Dedifferentiated amniotic fluid mesenchymal stem cell (primary cell): ENCODE data around the gene CDC42EP3.

Experiments
- DNase-seq: peaks from one replicate; pipeline ENCODE4 v3.0.0-alpha.2; 2016; ENCODE audit errors: extremely low spot score

The CDC42EP3 gene

GRCh38 chr2:37683921-37684780 is 12.7 kb upstream of the CDC42EP3 start:
- DNase-seq: no peak

DNA sequence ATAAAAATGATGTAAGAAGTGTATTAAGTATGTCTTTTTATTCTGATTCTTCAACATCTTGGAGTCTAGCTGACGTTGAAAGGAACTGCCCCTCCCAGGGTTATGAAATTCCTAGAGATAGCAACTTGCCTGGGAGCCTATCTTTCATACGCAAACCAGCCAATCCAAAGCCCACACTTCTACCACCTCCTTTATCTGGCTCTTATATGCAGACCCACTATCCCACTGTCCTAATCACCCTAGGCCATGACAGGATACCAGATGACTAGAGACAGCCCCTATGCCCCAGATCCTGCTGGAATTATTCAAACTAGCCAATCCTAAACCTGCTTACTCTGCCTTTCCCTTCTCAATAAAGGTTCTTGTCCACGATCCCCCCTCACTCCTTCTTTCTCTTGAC is 11.8 kb upstream of the CDC42EP3 start:
- DNase-seq: no peak

DNA sequence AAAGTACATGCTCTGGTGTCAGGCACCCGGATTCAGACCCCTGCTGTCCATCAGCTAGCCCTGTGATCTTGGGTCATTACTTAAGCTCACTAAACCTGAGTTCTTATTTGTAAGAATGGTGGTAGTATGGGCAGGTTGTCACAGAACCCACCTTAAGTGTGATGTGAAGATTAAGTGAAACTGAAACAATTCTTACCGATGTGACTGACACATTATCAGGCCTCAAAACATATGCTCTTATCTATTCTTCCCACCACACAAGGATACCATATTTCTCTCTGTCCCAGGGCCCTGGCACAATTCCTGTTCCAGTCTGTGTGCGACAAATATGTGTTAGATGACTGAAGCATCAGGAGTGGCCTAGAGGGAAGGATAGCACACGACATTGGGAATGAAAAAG is 11.0 kb upstream of the CDC42EP3 start:
- no peak for DNase-seq

DNA sequence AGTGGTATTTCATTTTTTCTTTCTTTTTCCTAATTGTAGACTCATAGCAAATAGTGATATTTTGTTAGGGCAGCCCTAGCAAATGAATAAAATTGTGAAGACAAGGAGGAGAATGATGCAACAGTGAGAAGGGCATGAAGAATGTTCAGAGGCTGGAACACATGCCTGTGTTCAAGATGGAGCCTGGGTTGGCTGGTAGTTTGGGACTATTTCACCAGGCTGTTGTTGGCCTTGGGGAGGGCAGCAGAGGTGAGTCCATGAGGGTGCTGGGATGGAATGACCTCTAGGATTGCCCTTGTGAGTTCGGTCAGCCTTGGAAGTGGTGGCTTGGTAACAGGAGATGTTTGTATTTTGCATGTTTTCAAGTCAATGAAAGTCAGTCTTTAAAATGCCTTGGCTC is 10.1 kb upstream of the CDC42EP3 start:
- no peak for DNase-seq

- DNase-seq: no peak
Measured at GRCh38 chr2:37679072-37679695, 7.7 kb upstream of the CDC42EP3 start.

- no peak for DNase-seq
Measured at GRCh38 chr2:37676274-37676673, 4.8 kb upstream of the CDC42EP3 start.

GRCh38 chr2:37674946-37675345 is 3.5 kb upstream of the CDC42EP3 start:
- no peak for DNase-seq

DNA sequence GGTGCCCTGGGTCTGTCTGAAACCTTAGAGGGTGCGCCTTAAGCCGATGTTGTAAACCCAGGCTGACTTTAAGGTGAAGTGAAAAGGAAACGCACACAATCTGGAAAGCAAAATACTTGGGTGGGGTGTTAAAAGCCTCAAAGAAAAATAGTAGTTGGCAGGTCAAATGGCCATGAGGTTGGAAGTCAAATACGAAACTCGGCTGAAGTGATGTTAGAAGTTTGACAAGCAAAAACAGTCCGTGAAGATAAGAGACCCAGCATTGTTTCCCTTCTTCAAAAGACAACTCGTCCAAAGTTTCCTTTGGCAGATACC is 1.4 kb upstream of the CDC42EP3 start:
- DNase-seq: no peak

GRCh38 chr2:37672104-37672869 is 845 bp upstream of the CDC42EP3 start:
- DNase-seq: peak; percentile 90

- DNase-seq: no peak
Measured at GRCh38 chr2:37671816-37672103, 318 bp upstream of the CDC42EP3 start.

DNA sequence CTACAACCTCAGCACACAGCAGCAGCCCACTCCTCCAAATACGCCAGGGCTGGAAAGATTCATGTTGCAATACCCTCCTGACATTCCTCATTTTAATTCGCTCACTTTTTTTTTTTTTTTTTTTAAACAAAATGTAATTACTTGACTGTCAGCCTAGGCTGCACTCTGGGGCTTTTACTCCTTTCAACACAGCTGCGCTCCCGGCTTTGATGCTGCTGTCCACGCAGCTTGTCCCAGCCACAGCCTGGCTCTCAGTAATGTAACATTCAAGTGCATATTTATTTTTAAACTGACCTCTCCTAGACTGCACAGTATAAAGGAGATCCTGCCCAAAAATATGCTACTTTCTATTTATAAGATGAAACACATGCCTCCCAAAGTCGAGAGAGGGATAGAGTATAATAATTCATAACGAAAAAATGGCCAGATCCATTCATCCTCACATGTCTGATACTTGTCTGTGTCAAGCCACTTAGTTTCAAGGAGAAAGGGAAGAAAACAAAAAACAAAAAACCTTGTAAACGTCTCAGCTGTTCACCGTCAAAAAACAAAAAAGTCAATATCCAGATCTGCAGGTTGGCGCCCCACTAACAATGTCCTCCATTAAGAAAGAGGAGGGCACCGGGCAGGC is 949 bp downstream of the CDC42EP3 start:
- no peak for DNase-seq

- no peak for DNase-seq
Measured at GRCh38 chr2:37669446-37669845, 2.0 kb downstream of the CDC42EP3 start.

- no peak for DNase-seq
Measured at GRCh38 chr2:37667704-37668103, 3.7 kb downstream of the CDC42EP3 start.

- no peak for DNase-seq
Measured at GRCh38 chr2:37666772-37667171, 4.7 kb downstream of the CDC42EP3 start.

DNA sequence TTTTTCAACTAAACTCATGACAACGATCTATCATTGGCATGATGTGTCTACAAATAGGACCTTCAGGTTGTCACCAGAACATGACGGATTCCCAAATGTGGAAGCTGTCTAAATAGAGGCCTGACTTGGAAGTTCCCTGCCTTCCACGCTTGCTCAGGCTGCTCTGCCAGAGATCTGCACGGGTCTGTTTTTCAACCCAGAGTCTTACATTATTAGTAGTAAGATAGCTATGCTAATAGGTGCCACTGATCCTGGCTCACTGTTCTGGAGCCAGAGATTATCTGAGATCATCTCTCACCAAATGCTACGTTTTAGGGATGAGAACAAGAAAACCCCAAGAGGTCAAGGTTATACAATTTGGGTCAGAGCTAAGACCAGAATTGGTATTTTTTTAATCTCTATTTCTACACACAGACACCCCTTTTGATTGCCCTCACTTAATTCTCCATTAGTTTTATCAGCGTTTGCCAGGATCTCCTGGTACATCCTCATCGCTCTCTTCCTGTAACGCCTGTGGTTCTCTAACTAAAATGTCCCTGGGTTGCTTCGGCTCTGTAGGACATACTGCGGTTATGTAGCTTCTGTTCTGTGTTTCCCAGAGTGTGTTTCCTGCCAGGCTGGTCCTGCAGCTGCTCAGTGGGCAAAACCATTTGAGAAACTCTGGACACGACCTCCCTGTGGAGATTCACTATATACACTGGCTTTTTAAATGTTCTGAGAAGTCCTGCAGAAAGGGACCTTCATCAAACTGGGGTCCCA is 5.7 kb downstream of the CDC42EP3 start:
- DNase-seq: no peak

- DNase-seq: no peak
Measured at GRCh38 chr2:37665043-37665442, 6.4 kb downstream of the CDC42EP3 start.

DNA sequence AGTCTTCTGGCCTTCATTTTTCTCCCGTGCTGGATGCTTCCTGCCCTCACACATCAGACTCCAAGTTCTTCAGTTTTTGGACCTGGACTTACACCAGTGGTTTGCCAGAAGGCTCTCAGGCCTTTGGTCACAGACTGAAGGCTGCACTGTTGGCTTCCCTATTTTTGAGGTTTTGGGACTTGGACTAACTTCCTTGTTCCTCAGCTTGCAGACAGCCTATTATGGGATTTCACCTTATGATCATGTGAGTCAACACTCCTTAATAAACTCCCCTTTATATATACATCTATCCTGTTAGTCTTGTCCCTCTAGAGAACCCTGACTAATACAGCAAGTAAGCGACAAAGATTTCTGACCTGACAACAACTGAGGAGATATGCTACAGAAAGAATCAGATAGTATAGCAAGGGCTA is 7.2 kb downstream of the CDC42EP3 start:
- no peak for DNase-seq

- DNase-seq: no peak
Measured at GRCh38 chr2:37663390-37663789, 8.1 kb downstream of the CDC42EP3 start.

DNA sequence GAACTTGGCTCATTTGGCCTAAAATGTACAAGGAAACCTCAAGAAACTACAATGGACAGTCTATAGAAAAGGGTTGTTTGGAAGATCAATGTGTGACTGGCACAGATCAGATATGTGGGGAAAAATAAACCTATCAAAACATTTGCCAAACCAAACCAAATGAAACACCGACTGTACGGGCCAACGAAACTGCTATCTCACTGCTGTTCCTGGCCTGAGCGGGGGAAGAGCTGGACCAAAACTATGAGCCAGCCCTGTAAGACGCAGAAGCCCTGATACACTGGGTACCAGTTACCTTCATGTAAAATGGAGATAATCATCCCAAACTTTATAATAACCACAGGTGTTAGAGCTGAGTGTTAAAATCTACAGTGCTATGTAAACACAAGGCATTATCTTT is 11.7 kb downstream of the CDC42EP3 start:
- no peak for DNase-seq

- DNase-seq: no peak
Measured at GRCh38 chr2:37658682-37659081, 12.8 kb downstream of the CDC42EP3 start.

DNA sequence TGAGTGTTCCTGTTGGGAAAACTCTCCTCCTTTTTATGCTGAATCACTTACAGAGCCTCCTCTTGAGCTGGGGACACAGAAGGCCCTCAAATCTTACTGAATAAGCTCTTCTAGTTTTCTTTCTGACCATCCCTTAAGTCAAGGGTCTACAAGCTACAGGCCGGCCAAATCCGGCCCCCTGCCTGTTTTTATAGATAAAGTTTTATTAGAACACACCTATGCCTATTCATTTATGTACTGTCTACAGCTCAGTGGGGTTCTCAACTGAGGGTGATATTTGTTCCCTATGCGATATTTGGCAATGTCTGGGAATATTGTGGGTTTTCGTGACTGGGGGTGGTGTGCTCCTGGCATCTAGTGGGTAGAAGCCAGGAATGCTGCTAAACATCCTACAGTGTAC is 14.0 kb downstream of the CDC42EP3 start:
- DNase-seq: no peak
